GM19035 (cell line): ENCODE data around the gene KAT6B.
"Not testable (repeated sequence)": the region's sequence is repeated elsewhere in the genome, so short reads cannot be mapped to it uniquely, and the experiment has no call there.

ENCODE experiments used
- ATAC-seq: cut with Tn5 transposase; IDR thresholded peaks from one replicate; pipeline ENCODE4 v1.9.1; 2021; ENCODE audit not compliant: unreplicated experiment

The KAT6B gene

GRCh38 chr10:75032119-75032518 lies 205.7 kb downstream of the KAT6B start:
- ATAC-seq: no peak

- no peak for ATAC-seq
These were observed 206.4 kb downstream of the KAT6B start for GRCh38 chr10:75032813-75033212.

GRCh38 chr10:75033399-75034130 lies 207.2 kb downstream of the KAT6B start:
- ATAC-seq: no peak

- no peak for ATAC-seq
These were observed 207.7 kb downstream of the KAT6B start for GRCh38 chr10:75034131-75034512.

- ATAC-seq: no peak
These were observed 208.4 kb downstream of the KAT6B start for GRCh38 chr10:75034714-75035258.

GRCh38 chr10:75035975-75036708 lies 209.7 kb downstream of the KAT6B start:
- ATAC-seq: no peak

GRCh38 chr10:75037171-75038153 lies 211.1 kb downstream of the KAT6B start:
- ATAC-seq: no peak

GRCh38 chr10:75038335-75038734 lies 211.9 kb downstream of the KAT6B start:
- ATAC-seq: no peak

GRCh38 chr10:75040576-75040975 lies 214.2 kb downstream of the KAT6B start:
- ATAC-seq: no peak

GRCh38 chr10:75042292-75042974 lies 216.0 kb downstream of the KAT6B start:
- no peak for ATAC-seq

- no peak for ATAC-seq
These were observed 217.1 kb downstream of the KAT6B start for GRCh38 chr10:75043256-75044131.

- ATAC-seq: no peak
These were observed 222.3 kb downstream of the KAT6B start for GRCh38 chr10:75048669-75049098.

GRCh38 chr10:75049316-75050148 lies 223.1 kb downstream of the KAT6B start:
- ATAC-seq: no peak

- ATAC-seq: no peak
These were observed 223.9 kb downstream of the KAT6B start for GRCh38 chr10:75050149-75050919.

- no peak for ATAC-seq
These were observed 224.9 kb downstream of the KAT6B start for GRCh38 chr10:75051308-75051707.

- ATAC-seq: not testable (repeated sequence)
These were observed 229.6 kb downstream of the KAT6B start for GRCh38 chr10:75055896-75056406.

- no peak for ATAC-seq
These were observed 231.3 kb downstream of the KAT6B start for GRCh38 chr10:75057680-75058079.

GRCh38 chr10:75058161-75058560 lies 231.8 kb downstream of the KAT6B start:
- no peak for ATAC-seq
